Esophagus muscularis mucosa (tissue), 4 donors: Measurements from ENCODE around the gene CNTNAP2. TPM values are rescaled to one million over a fixed set of nuclear protein-coding genes. Genes with fewer than 3 reads are reported as not detected.
"Not testable (repeated sequence)": the region's sequence is repeated elsewhere in the genome, so short reads cannot be mapped to it uniquely, and the experiment has no call there.

Source experiments
- DNase-seq: peaks from one replicate; pipeline ENCODE4 v3.0.0-alpha.2; 2017; ENCODE audit errors: extremely low spot score
- H3K27ac ChIP-seq, 4 donors: fragments of 200-600 bp; sonication (generic); replicated peaks in 1 of 4; 1 replicate in 3 of 4; 2 replicates in 1 of 4; pipeline ENCODE4 v1.5.1; 2016 to 2019; ENCODE audit warnings: mild to moderate bottlenecking in 1 of 4
- H3K27me3 ChIP-seq, 4 donors: fragments of 200-600 bp; sonication (generic); one replicate each; pipeline versions ENCODE4 v1.5.1 to v1.6.0; 2016 to 2019
- H3K36me3 ChIP-seq, 4 donors: fragments of 200-600 bp; sonication (generic); one replicate each; pipeline ENCODE4 v1.5.1; 2016 to 2019
- H3K4me1 ChIP-seq, 4 donors: fragments of 200-600 bp; sonication (generic); one replicate each; pipeline ENCODE4 v1.5.1; 2016 to 2019
- H3K4me3 ChIP-seq, 4 donors: fragments of 200-600 bp; sonication (generic); 1 replicate in 2 of 4; 2 replicates in 2 of 4; pipeline ENCODE4 v1.5.1; 2016 to 2019; ENCODE audit warnings: mild to moderate bottlenecking in 4 of 4, moderate library complexity in 1 of 4
- H3K9me3 ChIP-seq, 4 donors: fragments of 200-600 bp; sonication (generic); 1 replicate in 3 of 4; 2 replicates in 1 of 4; pipeline ENCODE4 v1.5.1; 2016 to 2019
- CTCF ChIP-seq, 3 experiments: fragments of 200-600 bp in 2 of 3; fragments of 450-650 bp in 1 of 3; sonication (generic) in 2 of 3; IDR thresholded peaks; one replicate each; pipeline ENCODE4 v1.5.1; 2017 to 2019; ENCODE audit warnings: antibody characterized with exemption in 3 of 3, mild to moderate bottlenecking in 2 of 3, moderate library complexity in 1 of 3
- EP300 ChIP-seq: sonication (generic); formaldehyde crosslinking; IDR thresholded peaks from one replicate; pipeline ENCODE4 v1.6.1; 2017; ENCODE audit warnings: antibody characterized with exemption
- POLR2A ChIP-seq: fragments of 450-650 bp; IDR thresholded peaks from one replicate; pipeline ENCODE4 v1.6.1; 2017; ENCODE audit warnings: antibody characterized with exemption, moderate library complexity, mild to moderate bottlenecking, low read depth
- POLR2AphosphoS5 ChIP-seq, 2 donors: sonication (generic); formaldehyde crosslinking; IDR thresholded peaks; one replicate each; pipeline ENCODE4 v1.6.1; 2017; ENCODE audit warnings: antibody characterized with exemption in 2 of 2
- WGBS: methylation state at CpG from one replicate; pipeline ENCODE4 v1.1.5; 2018; 5-methylcytosine and 5-hydroxymethylcytosine counted together
- intact Hi-C: fragments of 100-400 bp; cut with DNase I; formaldehyde crosslinking; loops from one replicate; pipeline ENCODE4 v1.15.1; 2023
- total RNA-seq, 4 donors: library from RNA; depleted of rRNA; stranded (reverse); fragments of >200 nt; gene quantifications; one replicate each; pipeline versions ENCODE4 v1.1.0 to v1.2.1, GENCODE V29; 2016

The CNTNAP2 gene
- total RNA-seq, 4 donors from 2014 or later = 1.2 to 2.9 (median 1.9) TPM

- DNase-seq = no peak
- TF ChIP-seq EP300 (no peak), POLR2A (no peak), POLR2AphosphoS5 (IDR thresholded peaks at IDR 0.05) (no peak), CTCF (IDR thresholded peaks at IDR 0.05) (no peak)
- H3K4me1 ChIP-seq = no peaks in the 10 kb centered on the region
- H3K27me3 ChIP-seq = no peaks in the 10 kb centered on the region
- no peaks in the 10 kb centered on the region for H3K9me3 ChIP-seq
- H3K27ac ChIP-seq = no peak overlapping the region
- intact Hi-C loops = no loop called here
- H3K36me3 ChIP-seq = no peaks in the 10 kb centered on the region
- no peak overlapping the region for H3K4me3 ChIP-seq
- WGBS = 93% methylated on average over 5 of the region's 5 CpGs
Observed at GRCh38 chr7:148422030-148422429, 2305.4 kb downstream of the CNTNAP2 start.

- H3K4me3 ChIP-seq = not testable (repeated sequence)
Observed at GRCh38 chr7:148426393-148426792, 2309.8 kb downstream of the CNTNAP2 start.

GRCh38 chr7:148430690-148431089, 2314.1 kb downstream of the CNTNAP2 start:
- DNase-seq, intact Hi-C loops, H3K27me3 ChIP-seq, H3K36me3 ChIP-seq, H3K4me3 ChIP-seq, H3K9me3 ChIP-seq, H3K27ac ChIP-seq, H3K4me1 ChIP-seq: not testable (repeated sequence)
- WGBS = 98% methylated on average over 3 of the region's 3 CpGs

More at GRCh38 chr7:148426393-148426792, 2309.8 kb downstream of the CNTNAP2 start:
- H3K27ac ChIP-seq, H3K27me3 ChIP-seq, H3K9me3 ChIP-seq, H3K4me1 ChIP-seq, intact Hi-C loops, H3K36me3 ChIP-seq, DNase-seq: not testable (repeated sequence)
- 100% methylated on average over 2 of the region's 24 CpGs for WGBS

GRCh38 chr7:148433521-148434180, 2317.1 kb downstream of the CNTNAP2 start:
- Histone ChIP-seq H3K36me3 (no peaks in the 10 kb centered on the region), H3K4me1 (no peaks in the 10 kb centered on the region), H3K27ac (no peak overlapping the region), H3K9me3 (peaks cover 0 to 8% (median 0%) of the 10 kb centered on the region in 4 donors), H3K4me3 (no peak overlapping the region), H3K27me3 (no peaks in the 10 kb centered on the region)
- WGBS = 76% methylated on average over 3 of the region's 3 CpGs
- intact Hi-C loops = no loop called here
- TF ChIP-seq EP300 (no peak), POLR2AphosphoS5 (IDR thresholded peaks at IDR 0.05) (no peak), CTCF (IDR thresholded peaks at IDR 0.05) (no peak), POLR2A (no peak)
- DNase-seq = no peak

GRCh38 chr7:148434181-148434757, 2317.7 kb downstream of the CNTNAP2 start:
- 78% methylated on average over 13 of the region's 13 CpGs for WGBS
- Histone ChIP-seq H3K9me3 (peaks cover 0 to 8% (median 0%) of the 10 kb centered on the region in 4 donors), H3K4me3 (no peak overlapping the region), H3K4me1 (no peaks in the 10 kb centered on the region), H3K27ac (no peak overlapping the region), H3K36me3 (no peaks in the 10 kb centered on the region), H3K27me3 (no peaks in the 10 kb centered on the region)
- TF ChIP-seq POLR2A (no peak), EP300 (no peak), CTCF (IDR thresholded peaks at IDR 0.05) (no peak), POLR2AphosphoS5 (IDR thresholded peaks at IDR 0.05) (no peak)
- DNase-seq = no peak
- intact Hi-C loops = no loop called here

GRCh38 chr7:148434887-148435286, 2318.3 kb downstream of the CNTNAP2 start:
- Histone ChIP-seq H3K36me3 (no peaks in the 10 kb centered on the region), H3K27ac (no peak overlapping the region), H3K27me3 (no peaks in the 10 kb centered on the region), H3K9me3 (peaks cover 0 to 8% (median 0%) of the 10 kb centered on the region in 4 donors), H3K4me3 (no peak overlapping the region), H3K4me1 (no peaks in the 10 kb centered on the region)
- intact Hi-C loops = no loop called here
- no peak for DNase-seq
- TF ChIP-seq EP300 (no peak), POLR2A (no peak), POLR2AphosphoS5 (IDR thresholded peaks at IDR 0.05) (no peak)
- 66% methylated on average over 2 of the region's 2 CpGs for WGBS
